ENCODE data around the gene TYK2.

DNA sequence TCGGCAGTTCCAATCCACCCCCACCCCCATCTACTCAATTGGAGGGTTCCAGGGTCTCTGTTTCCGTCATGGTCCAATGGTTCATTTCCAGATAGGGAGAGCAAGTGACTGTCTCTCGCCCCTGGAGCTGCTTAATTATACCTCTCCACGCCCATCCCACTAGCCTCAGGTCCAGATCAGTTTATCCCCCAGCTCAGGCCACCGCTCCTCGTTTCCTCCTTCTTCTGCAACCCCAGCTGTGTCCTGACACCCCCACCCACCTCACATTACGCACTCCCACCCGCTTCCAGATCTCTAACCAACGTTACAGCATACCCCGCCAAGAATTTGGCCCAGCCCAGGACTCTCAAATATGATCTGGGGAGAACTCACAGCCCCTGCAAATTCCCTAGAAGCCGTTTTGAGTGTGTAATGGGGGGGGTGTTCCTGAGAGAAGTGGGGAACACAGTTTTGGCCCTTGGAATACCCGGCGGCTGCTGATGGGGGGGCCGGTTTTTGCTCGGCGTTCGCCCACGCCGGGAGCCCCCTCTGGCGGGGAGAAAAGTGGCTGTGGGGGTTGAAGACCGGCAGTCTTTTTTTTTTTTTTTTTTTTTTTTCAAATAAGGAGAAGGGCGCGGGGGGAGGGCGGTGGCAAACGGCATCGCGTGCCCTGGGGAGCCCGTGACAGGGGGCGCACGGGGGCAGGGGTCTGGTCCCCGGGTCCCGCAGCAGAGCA lies 38.3 kb upstream of the TYK2 start:
- TF ChIP-seq, protein P1, sequence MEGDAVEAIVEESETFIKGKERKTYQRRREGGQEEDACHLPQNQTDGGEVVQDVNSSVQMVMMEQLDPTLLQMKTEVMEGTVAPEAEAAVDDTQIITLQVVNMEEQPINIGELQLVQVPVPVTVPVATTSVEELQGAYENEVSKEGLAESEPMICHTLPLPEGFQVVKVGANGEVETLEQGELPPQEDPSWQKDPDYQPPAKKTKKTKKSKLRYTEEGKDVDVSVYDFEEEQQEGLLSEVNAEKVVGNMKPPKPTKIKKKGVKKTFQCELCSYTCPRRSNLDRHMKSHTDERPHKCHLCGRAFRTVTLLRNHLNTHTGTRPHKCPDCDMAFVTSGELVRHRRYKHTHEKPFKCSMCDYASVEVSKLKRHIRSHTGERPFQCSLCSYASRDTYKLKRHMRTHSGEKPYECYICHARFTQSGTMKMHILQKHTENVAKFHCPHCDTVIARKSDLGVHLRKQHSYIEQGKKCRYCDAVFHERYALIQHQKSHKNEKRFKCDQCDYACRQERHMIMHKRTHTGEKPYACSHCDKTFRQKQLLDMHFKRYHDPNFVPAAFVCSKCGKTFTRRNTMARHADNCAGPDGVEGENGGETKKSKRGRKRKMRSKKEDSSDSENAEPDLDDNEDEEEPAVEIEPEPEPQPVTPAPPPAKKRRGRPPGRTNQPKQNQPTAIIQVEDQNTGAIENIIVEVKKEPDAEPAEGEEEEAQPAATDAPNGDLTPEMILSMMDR (conservative IDR thresholded peaks at IDR 0.05; ENCODE audit: low read depth, low read length), result peak; percentile 45
- TF ChIP-seq EZH2 (IDR thresholded peaks at IDR 0.05; ENCODE audit: borderline replicate concordance, low read depth, low read length, poor library complexity, severe bottlenecking), result no peak
